Liver (tissue), 9 donors: ENCODE data around the gene RFX4. TPM values are rescaled to one million over a fixed set of nuclear protein-coding genes. Genes with fewer than 3 reads are reported as not detected.

Experiments used
- DNase-seq: peaks from one replicate; pipeline ENCODE4 v3.0.0-alpha.2; 2017; ENCODE audit warnings: low spot score
- H3K27ac ChIP-seq, 2 donors: one replicate each; pipeline ENCODE4 v1.7.0; 2013; ENCODE audit warnings: inconsistent platforms in 2 of 2, low read length in 2 of 2, control low read depth in 1 of 2, low read depth in 1 of 2, mild to moderate bottlenecking in 1 of 2
- H3K27me3 ChIP-seq, 4 donors: one replicate each; pipeline versions ENCODE4 v1.6.1 to v1.7.0; 2013; ENCODE audit warnings: low read length in 3 of 4, inconsistent platforms in 1 of 4, mild to moderate bottlenecking in 1 of 4, moderate library complexity in 1 of 4; ENCODE audit not compliant: control insufficient read depth in 4 of 4, insufficient read depth in 4 of 4
- H3K36me3 ChIP-seq, 4 donors: one replicate each; pipeline versions ENCODE4 v1.6.1 to v1.7.0; 2013; ENCODE audit warnings: low read length in 3 of 4, mild to moderate bottlenecking in 3 of 4, low read depth in 1 of 4, moderate library complexity in 1 of 4; ENCODE audit not compliant: control insufficient read depth in 4 of 4, insufficient read depth in 3 of 4
- H3K4me1 ChIP-seq, 4 donors: one replicate each; pipeline versions ENCODE4 v1.6.1 to v1.7.0; 2013; ENCODE audit warnings: low read length in 3 of 4, mild to moderate bottlenecking in 3 of 4, moderate library complexity in 1 of 4; ENCODE audit not compliant: control insufficient read depth in 4 of 4, insufficient read depth in 4 of 4
- H3K4me3 ChIP-seq, 3 donors: one replicate each; pipeline versions ENCODE4 v1.6.1 to v1.7.0; 2013; ENCODE audit warnings: low read length in 3 of 3, control low read depth in 1 of 3, low read depth in 1 of 3, mild to moderate bottlenecking in 1 of 3
- H3K9ac ChIP-seq, 2 donors: one replicate each; pipeline ENCODE4 v1.7.0; 2013; ENCODE audit warnings: low read length in 2 of 2, mild to moderate bottlenecking in 2 of 2, moderate library complexity in 2 of 2, control low read depth in 1 of 2, low read depth in 1 of 2
- H3K9me3 ChIP-seq, 4 donors: one replicate each; pipeline versions ENCODE4 v1.6.1 to v1.7.0; 2013; ENCODE audit warnings: low read length in 3 of 4; ENCODE audit not compliant: control insufficient read depth in 4 of 4
- ATF3 ChIP-seq: IDR thresholded peaks from 2 replicates; pipeline ENCODE4 v1.6.1; 2016; ENCODE audit warnings: antibody characterized with exemption
- CTCF ChIP-seq: fragments of 150-350 bp; IDR thresholded peaks from 2 replicates; pipeline ENCODE4 v1.5.1; 2017; ENCODE audit warnings: improper control_type of control experiment, low read depth, low read length; ENCODE audit not compliant: missing input control
- EGR1 ChIP-seq, 2 donors: IDR thresholded peaks; 2 replicates each; pipeline ENCODE4 v1.6.1; 2016 to 2018; ENCODE audit warnings: antibody characterized with exemption in 2 of 2, low read depth in 2 of 2
- FOXA1 ChIP-seq: IDR thresholded peaks from 2 replicates; pipeline ENCODE4 v1.6.1; 2016; ENCODE audit warnings: antibody characterized with exemption
- FOXA2 ChIP-seq: IDR thresholded peaks from 2 replicates; pipeline ENCODE4 v1.6.1; 2016; ENCODE audit warnings: antibody characterized with exemption
- GABPA ChIP-seq, 2 donors: IDR thresholded peaks in 1 of 2; conservative IDR thresholded peaks in 1 of 2; 2 replicates each; pipeline ENCODE4 v1.6.1; 2016; ENCODE audit warnings: antibody characterized with exemption in 2 of 2, mild to moderate bottlenecking in 1 of 2, moderate library complexity in 1 of 2
- HNF4A ChIP-seq, 2 donors: conservative IDR thresholded peaks; 2 replicates each; pipeline ENCODE4 v1.6.1; 2016; ENCODE audit warnings: antibody characterized with exemption in 2 of 2, mild to moderate bottlenecking in 2 of 2
- HNF4G ChIP-seq: IDR thresholded peaks from 2 replicates; pipeline ENCODE4 v1.6.1; 2016; ENCODE audit warnings: antibody characterized with exemption
- JUND ChIP-seq, 2 donors: IDR thresholded peaks; 2 replicates each; pipeline ENCODE4 v1.6.1; 2016; ENCODE audit warnings: antibody characterized with exemption in 2 of 2
- MAX ChIP-seq: IDR thresholded peaks from 2 replicates; pipeline ENCODE4 v1.6.1; 2016; ENCODE audit warnings: antibody characterized with exemption
- NR2F2 ChIP-seq: IDR thresholded peaks from 2 replicates; pipeline ENCODE4 v1.6.1; 2016; ENCODE audit warnings: antibody characterized with exemption
- RAD21 ChIP-seq, 2 donors: IDR thresholded peaks; 2 replicates each; pipeline ENCODE4 v1.6.1; 2016; ENCODE audit warnings: antibody characterized with exemption in 2 of 2, mild to moderate bottlenecking in 2 of 2
- REST ChIP-seq: IDR thresholded peaks from 2 replicates; pipeline ENCODE4 v1.6.1; 2016; ENCODE audit warnings: antibody characterized with exemption, mild to moderate bottlenecking
- RXRA ChIP-seq, 2 donors: IDR thresholded peaks; 2 replicates each; pipeline ENCODE4 v1.6.1; 2017 to 2018; ENCODE audit warnings: antibody characterized with exemption in 2 of 2, mild to moderate bottlenecking in 1 of 2
- SP1 ChIP-seq: IDR thresholded peaks from 2 replicates; pipeline ENCODE4 v1.6.1; 2018; ENCODE audit warnings: antibody characterized with exemption, mild to moderate bottlenecking
- TAF1 ChIP-seq: conservative IDR thresholded peaks from 2 replicates; pipeline ENCODE4 v1.6.1; 2016; ENCODE audit warnings: antibody characterized with exemption, mild to moderate bottlenecking
- YY1 ChIP-seq: IDR thresholded peaks from 2 replicates; pipeline ENCODE4 v1.6.1; 2016; ENCODE audit warnings: antibody characterized with exemption, mild to moderate bottlenecking
- ZBTB33 ChIP-seq: IDR thresholded peaks from 2 replicates; pipeline ENCODE4 v1.6.1; 2016; ENCODE audit warnings: antibody characterized with exemption
- WGBS: extraction: QIAGEN DNeasy Blood & Tissue Kit; methylation state at CpG from one replicate; pipeline ENCODE4 v1.1.7; 2013; 5-methylcytosine and 5-hydroxymethylcytosine counted together
- polyA plus RNA-seq, 2 donors: library from polyadenylated mRNA; stranded (reverse) in 1 of 2; unstranded in 1 of 2; fragments of 200-250 nt in 1 of 2; fragments of >200 nt in 1 of 2; fragmentation: Nextera tagmentation in 1 of 2; extraction: Ambion mirVana in 1 of 2; gene quantifications; one replicate each; pipeline versions ENCODE4 v1.2.1 to v1.2.3, GENCODE V29; 2013 to 2015
- total RNA-seq, 2 donors: library from RNA; depleted of rRNA; stranded (reverse); fragments of >200 nt; gene quantifications; one replicate each; pipeline ENCODE4 v1.2.3, GENCODE V29; 2014
- donor health status: healthy.
- donor health status: healthy.
- donor health status: healthy.
- donor health status: healthy.
- donor health status: healthy.

Gene RFX4
- total and polyA plus RNA-seq, 4 donors: not detected

- WGBS: 77% methylated on average over 3 of the region's 3 CpGs
- H3K27me3 ChIP-seq: no peaks in the 10 kb centered on the region
- no peak overlapping the region for H3K9ac ChIP-seq
- H3K4me3 ChIP-seq: no peak overlapping the region
- DNase-seq: no peak
- H3K9me3 ChIP-seq: no peaks in the 10 kb centered on the region
- H3K36me3 ChIP-seq: no peaks in the 10 kb centered on the region
- TF ChIP-seq TAF1 (no peak), SP1 (no peak), REST (no peak), ZBTB33 (no peak), GABPA (IDR thresholded peaks at IDR 0.05 in 1 of 2, conservative IDR thresholded peaks at IDR 0.05 in 1 of 2) (no peak), RAD21 (IDR thresholded peaks at IDR 0.05) (no peak), MAX (no peak), JUND (IDR thresholded peaks at IDR 0.05) (no peak), HNF4G (no peak), FOXA1 (no peak), NR2F2 (no peak), CTCF (no peak), HNF4A (conservative IDR thresholded peaks at IDR 0.05) (no peak), YY1 (no peak), EGR1 (IDR thresholded peaks at IDR 0.05; ENCODE audit: low read depth in 2 of 2) (no peak), FOXA2 (no peak)
- no peak overlapping the region for H3K27ac ChIP-seq
- no peaks in the 10 kb centered on the region for H3K4me1 ChIP-seq
These were observed 48.3 kb downstream of the RFX4 start for GRCh38 chr12:106631150-106631549.

- no peaks in the 10 kb centered on the region for H3K4me1 ChIP-seq
- WGBS: 68% methylated on average over 2 of the region's 2 CpGs
- no peak overlapping the region for H3K27ac ChIP-seq
- no peak overlapping the region for H3K4me3 ChIP-seq
- H3K36me3 ChIP-seq: no peaks in the 10 kb centered on the region
- no peak for DNase-seq
- peaks cover 0 to 5% (median 0%) of the 10 kb centered on the region in 4 donors for H3K27me3 ChIP-seq
- H3K9me3 ChIP-seq: no peaks in the 10 kb centered on the region
- no peak overlapping the region for H3K9ac ChIP-seq
- TF ChIP-seq REST (no peak), HNF4A (conservative IDR thresholded peaks at IDR 0.05) (no peak), MAX (no peak), GABPA (IDR thresholded peaks at IDR 0.05 in 1 of 2, conservative IDR thresholded peaks at IDR 0.05 in 1 of 2) (no peak), HNF4G (no peak), FOXA2 (no peak), ZBTB33 (no peak), RXRA (IDR thresholded peaks at IDR 0.05) (no peak), ATF3 (no peak)
These were observed 49.0 kb downstream of the RFX4 start for GRCh38 chr12:106631797-106632196.
